IMR-90 (cell line): Measurements from ENCODE around the gene MPPED2. TPM values are rescaled to one million over a fixed set of nuclear protein-coding genes. Genes with fewer than 3 reads are reported as not detected.

ENCODE experiments used
- ATAC-seq: fragments of 200-7000 bp; cut with Tn5 transposase; 2 replicates; pipeline ENCODE4 v1.9.1; 2020; ENCODE audit warnings: low read depth, mild to moderate bottlenecking, moderate library complexity
- BruUV-seq: library from RNA; stranded (reverse); fragments of 400-500 nt; replicated peaks from 2 replicates; lab custom pipeline; 2021; lab: Mats Ljungman, UMichigan
- CTCF ChIA-PET: fragments of 300-600 bp; formaldehyde crosslinking; extraction: SDS; loops from one replicate; lab custom pipeline; 2021; ENCODE audit warnings: antibody characterized with exemption; lab: Yijun Ruan, JAX
- POLR2A ChIA-PET: fragments of 300-600 bp; sonication (Branson Sonifier 250); formaldehyde crosslinking; loops from one replicate; lab custom pipeline; 2022; ENCODE audit warnings: antibody characterized with exemption; ENCODE audit not compliant: unreplicated experiment; lab: Charles Lee
- DNase-seq: peaks from one replicate; pipeline ENCODE4 v3.0.0; 2013
- H2AFZ ChIP-seq: replicated peaks from 2 replicates; pipeline ENCODE3; 2013; ENCODE audit warnings: low read length, mild to moderate bottlenecking; ENCODE audit not compliant: poor library complexity
- H2AK5ac ChIP-seq: 2 replicates; pipeline ENCODE4 v1.6.1; 2013; ENCODE audit warnings: low read depth, low read length, inconsistent platforms
- H2AK9ac ChIP-seq: replicated peaks from 2 replicates; pipeline ENCODE3; 2013; ENCODE audit warnings: mild to moderate bottlenecking, low read depth, low read length, moderate library complexity; ENCODE audit not compliant: poor library complexity
- H2BK120ac ChIP-seq: 2 replicates; pipeline ENCODE4 v1.6.1; 2013; ENCODE audit warnings: low read depth, low read length, inconsistent platforms
- H2BK15ac ChIP-seq: 3 replicates; pipeline ENCODE4 v1.6.1; 2013; ENCODE audit warnings: low read depth, low read length, inconsistent platforms
- H2BK20ac ChIP-seq: 2 replicates; pipeline ENCODE4 v1.6.1; 2013; ENCODE audit warnings: low read depth, mild to moderate bottlenecking, inconsistent platforms, low read length, moderate library complexity
- H2BK5ac ChIP-seq: 2 replicates; pipeline ENCODE4 v1.6.1; 2013; ENCODE audit warnings: mild to moderate bottlenecking, low read depth, low read length, inconsistent platforms; ENCODE audit not compliant: poor library complexity, severe bottlenecking
- H3K14ac ChIP-seq: replicated peaks from 2 replicates; pipeline ENCODE4 v1.6.1; 2013; ENCODE audit warnings: low read depth, low read length, inconsistent platforms
- H3K18ac ChIP-seq: 2 replicates; pipeline ENCODE4 v1.6.1; 2013; ENCODE audit warnings: low read depth, low read length, control low read depth
- H3K23ac ChIP-seq: 2 replicates; pipeline ENCODE4 v1.6.1; 2013; ENCODE audit warnings: low read depth, low read length, inconsistent platforms
- H3K27ac ChIP-seq: 2 replicates; pipeline ENCODE4 v1.5.1; 2013; ENCODE audit warnings: mild to moderate bottlenecking, control low read depth, low read length; ENCODE audit not compliant: insufficient read depth
- H3K27me3 ChIP-seq: 2 replicates; pipeline ENCODE4 v1.6.1; 2013; ENCODE audit warnings: low read length; ENCODE audit not compliant: control insufficient read depth, insufficient read depth
- H3K36me3 ChIP-seq: 2 replicates; pipeline ENCODE4 v1.6.1; 2013; ENCODE audit warnings: low read length, mixed read lengths; ENCODE audit not compliant: control insufficient read depth, insufficient read depth
- H3K4ac ChIP-seq: 2 replicates; pipeline ENCODE4 v1.6.1; 2013; ENCODE audit warnings: low read depth, low read length, inconsistent platforms
- H3K4me1 ChIP-seq: 2 replicates; pipeline ENCODE4 v1.6.1; 2013; ENCODE audit warnings: low read length, mixed read lengths; ENCODE audit not compliant: control insufficient read depth, insufficient read depth
- H3K4me2 ChIP-seq: 2 replicates; pipeline ENCODE4 v1.6.1; 2013; ENCODE audit warnings: low read depth, mild to moderate bottlenecking, control low read depth, low read length, moderate library complexity
- H3K4me3 ChIP-seq: 2 replicates; pipeline ENCODE4 v1.5.1; 2013; ENCODE audit warnings: low read depth, mild to moderate bottlenecking, control low read depth, low read length, moderate library complexity; ENCODE audit not compliant: insufficient read depth
- H3K56ac ChIP-seq: 2 replicates; pipeline ENCODE4 v1.6.1; 2013; ENCODE audit warnings: low read length, inconsistent platforms; ENCODE audit not compliant: insufficient read depth; ENCODE audit errors: extremely low read depth
- H3K79me1 ChIP-seq, 2 experiments: 2 replicates each; pipeline ENCODE4 v1.6.1; 2013; ENCODE audit warnings: low read length in 2 of 2, inconsistent platforms in 1 of 2, low read depth in 1 of 2
- H3K9ac ChIP-seq: 2 replicates; pipeline ENCODE4 v1.6.1; 2013; ENCODE audit warnings: low read depth, low read length, control low read depth
- H3K9me1 ChIP-seq: 2 replicates; pipeline ENCODE4 v1.6.1; 2013; ENCODE audit warnings: low read length, inconsistent platforms; ENCODE audit not compliant: insufficient read depth
- H3K9me3 ChIP-seq: 2 replicates; pipeline ENCODE4 v1.6.1; 2013; ENCODE audit warnings: low read length; ENCODE audit not compliant: control insufficient read depth, insufficient read depth
- H4K20me1 ChIP-seq: 2 replicates; pipeline ENCODE4 v1.6.1; 2013; ENCODE audit warnings: low read length, inconsistent platforms; ENCODE audit not compliant: insufficient read depth
- H4K5ac ChIP-seq: 2 replicates; pipeline ENCODE4 v1.6.1; 2013; ENCODE audit warnings: mild to moderate bottlenecking, low read depth, low read length, control low read depth
- H4K8ac ChIP-seq, 2 experiments: 2 replicates each; pipeline ENCODE4 v1.6.1; 2013; ENCODE audit warnings: low read depth in 2 of 2, low read length in 2 of 2, control low read depth in 1 of 2, inconsistent platforms in 1 of 2
- H4K91ac ChIP-seq: 2 replicates; pipeline ENCODE4 v1.6.1; 2013; ENCODE audit warnings: low read depth, low read length, inconsistent platforms; ENCODE audit not compliant: insufficient read depth
- BHLHE40 ChIP-seq: fragments of 150-350 bp; IDR thresholded peaks from 2 replicates; pipeline ENCODE4 v1.6.1; 2016; ENCODE audit warnings: mild to moderate bottlenecking, low read depth, low read length
- CEBPB ChIP-seq: IDR thresholded peaks from 2 replicates; pipeline ENCODE4 v1.6.1; 2012; ENCODE audit warnings: low read depth, low read length, improper control_type of control experiment
- CHD1 ChIP-seq: IDR thresholded peaks from 2 replicates; pipeline ENCODE4 v1.6.1; 2012; ENCODE audit warnings: low read depth, low read length, improper control_type of control experiment
- CTCF ChIP-seq: conservative IDR thresholded peaks from 2 replicates; pipeline ENCODE4 v1.5.1; 2012; ENCODE audit warnings: mild to moderate bottlenecking, low read depth, low read length, improper control_type of control experiment
- ELK1 ChIP-seq: fragments of 150-350 bp; IDR thresholded peaks from 2 replicates; pipeline ENCODE4 v1.6.1; 2016; ENCODE audit warnings: low read depth, mild to moderate bottlenecking, low read length, moderate library complexity, borderline replicate concordance
- FOS ChIP-seq: fragments of 150-350 bp; IDR thresholded peaks from 2 replicates; pipeline ENCODE4 v1.6.1; 2016; ENCODE audit warnings: low read depth, low read length
- MAFK ChIP-seq: IDR thresholded peaks from 2 replicates; pipeline ENCODE4 v1.6.1; 2012; ENCODE audit warnings: low read depth, low read length, improper control_type of control experiment
- MAZ ChIP-seq: IDR thresholded peaks from 2 replicates; pipeline ENCODE4 v1.6.1; 2012; ENCODE audit warnings: low read depth, mild to moderate bottlenecking, low read length, improper control_type of control experiment, moderate library complexity, borderline replicate concordance
- MXI1 ChIP-seq: IDR thresholded peaks from 2 replicates; pipeline ENCODE4 v1.6.1; 2012; ENCODE audit warnings: low read depth, mild to moderate bottlenecking, low read length, moderate library complexity, borderline replicate concordance
- NFE2L2 ChIP-seq: fragments of 150-350 bp; IDR thresholded peaks from 2 replicates; pipeline ENCODE4 v1.6.1; 2016; ENCODE audit warnings: low read depth, mild to moderate bottlenecking, low read length
- POLR2A ChIP-seq: IDR thresholded peaks from 2 replicates; pipeline ENCODE4 v1.6.1; 2012; ENCODE audit warnings: mild to moderate bottlenecking, low read depth, low read length
- RAD21 ChIP-seq: IDR thresholded peaks from 2 replicates; pipeline ENCODE4 v1.6.1; 2012; ENCODE audit warnings: low read length, improper control_type of control experiment
- RCOR1 ChIP-seq: IDR thresholded peaks from 2 replicates; pipeline ENCODE4 v1.6.1; 2012; ENCODE audit warnings: mild to moderate bottlenecking, low read length, improper control_type of control experiment; ENCODE audit not compliant: insufficient replicate concordance
- RFX5 ChIP-seq: IDR thresholded peaks from 2 replicates; pipeline ENCODE4 v1.8.0; 2012; ENCODE audit warnings: low read depth, mild to moderate bottlenecking, low read length, moderate library complexity
- SMC3 ChIP-seq: fragments of 150-350 bp; IDR thresholded peaks from 2 replicates; pipeline ENCODE4 v1.6.1; 2016; ENCODE audit warnings: low read depth, mild to moderate bottlenecking, antibody characterized with exemption, low read length, moderate library complexity
- USF2 ChIP-seq: fragments of 150-350 bp; IDR thresholded peaks from 2 replicates; pipeline ENCODE4 v1.6.1; 2017; ENCODE audit warnings: mild to moderate bottlenecking, antibody characterized with exemption, low read length, low read depth
- WGBS, 2 experiments: methylation state at CpG; one replicate each; pipeline versions ENCODE4 v1.1.5 to v1.1.7; 2013; ENCODE audit warnings: missing lambda C conversion rate in 2 of 2; ENCODE audit not compliant: insufficient read length in 1 of 2; ENCODE audit errors: extremely low coverage in 2 of 2; 5-methylcytosine and 5-hydroxymethylcytosine counted together
- dilution Hi-C: fragments of 300-500 bp; cut with HindIII; formaldehyde crosslinking; loops from one replicate; pipeline ENCODE4 v1.14.3; 2018; ENCODE audit warnings: low sequenced_read_pairs; ENCODE audit not compliant: unreplicated experiment
- in situ Hi-C: fragments of 300-500 bp; cut with MboI; formaldehyde crosslinking; loops from 3 replicates; pipeline ENCODE4 v1.14.3; 2019; ENCODE audit warnings: low sequenced_read_pairs, inconsistent platforms, mixed read lengths
- intact Hi-C: fragments of 100-400 bp; cut with micrococcal nuclease; formaldehyde crosslinking; loops from 2 replicates; pipeline ENCODE4 v1.10.0; 2022
- polyA plus RNA-seq, 3 experiments: library from polyadenylated mRNA; depleted of rRNA; stranded (reverse); fragments of >200 nt; gene quantifications; 2 replicates each; pipeline ENCODE4 v1.2.3, GENCODE V29; 2012; ENCODE audit warnings: low replicate concordance in 1 of 3
- total RNA-seq: library from RNA; depleted of rRNA; stranded (reverse); fragments of >200 nt; gene quantifications from 2 replicates; pipeline ENCODE4 v1.2.3, GENCODE V29; 2012

The MPPED2 gene
- total and polyA plus RNA-seq, 2 of the 4 experiments (the other 2 are of a cell fraction), result 0.10 TPM; not detected in 1

GRCh38 chr11:30377347-30377746, 208.8 kb downstream of the MPPED2 start:
- no CpG with 5 or more reads among the region's 2 CpGs for WGBS, 2 experiments
- no peak overlapping the region for H2BK5ac ChIP-seq
- H2AK5ac ChIP-seq, result no peak overlapping the region
- H3K4ac ChIP-seq, result no peak overlapping the region
- no peak overlapping the region for H3K18ac ChIP-seq
- no peak overlapping the region for H3K14ac ChIP-seq
- ATAC-seq (no peak), DNase-seq (no peak)
- no peaks in the 10 kb centered on the region for H3K9me1 ChIP-seq
- no peak overlapping the region for H3K23ac ChIP-seq
- H3K27ac ChIP-seq, result no peak overlapping the region
- H2AK9ac ChIP-seq, result no peak overlapping the region
- no peaks in the 10 kb centered on the region for H3K9me3 ChIP-seq
- dilution Hi-C loops (no loop called here), intact Hi-C loops (no loop called here), in situ Hi-C loops (no loop called here)
- no TSS peak for BruUV-seq
- H4K8ac ChIP-seq, result no peak overlapping the region
- no peak overlapping the region for H2BK120ac ChIP-seq
- H3K79me1 ChIP-seq, result no peaks in the 10 kb centered on the region
- ChIA-PET POLR2A (no interaction called here), CTCF (no interaction called here)
- no peak overlapping the region for H4K5ac ChIP-seq
- no peaks in the 10 kb centered on the region for H4K20me1 ChIP-seq
- H3K4me1 ChIP-seq, result no peaks in the 10 kb centered on the region
- H2BK15ac ChIP-seq, result no peak overlapping the region
- H3K9ac ChIP-seq, result no peak overlapping the region
- no peak overlapping the region for H2BK20ac ChIP-seq
- TF ChIP-seq NFE2L2 (no peak), USF2 (no peak), RFX5 (no peak), BHLHE40 (no peak), POLR2A (no peak), MAZ (no peak), RCOR1 (no peak), MAFK (no peak), CTCF (no peak), SMC3 (no peak), RAD21 (no peak), ELK1 (no peak), MXI1 (no peak), FOS (no peak), CEBPB (no peak), CHD1 (no peak)
- H3K56ac ChIP-seq, result no peak overlapping the region
- no peaks in the 10 kb centered on the region for H3K27me3 ChIP-seq
- H2AFZ ChIP-seq, result no peak overlapping the region
- no peak overlapping the region for H3K4me3 ChIP-seq
- H3K4me2 ChIP-seq, result no peak overlapping the region
- H4K91ac ChIP-seq, result no peak overlapping the region
- no peaks in the 10 kb centered on the region for H3K36me3 ChIP-seq
